GM21717 (cell line): ENCODE results near the gene C22orf31.

Source experiments
- ATAC-seq: cut with Tn5 transposase; IDR thresholded peaks from one replicate; pipeline ENCODE4 v1.9.1; 2021; ENCODE audit warnings: mild to moderate bottlenecking, moderate library complexity; ENCODE audit not compliant: unreplicated experiment

The C22orf31 gene

DNA sequence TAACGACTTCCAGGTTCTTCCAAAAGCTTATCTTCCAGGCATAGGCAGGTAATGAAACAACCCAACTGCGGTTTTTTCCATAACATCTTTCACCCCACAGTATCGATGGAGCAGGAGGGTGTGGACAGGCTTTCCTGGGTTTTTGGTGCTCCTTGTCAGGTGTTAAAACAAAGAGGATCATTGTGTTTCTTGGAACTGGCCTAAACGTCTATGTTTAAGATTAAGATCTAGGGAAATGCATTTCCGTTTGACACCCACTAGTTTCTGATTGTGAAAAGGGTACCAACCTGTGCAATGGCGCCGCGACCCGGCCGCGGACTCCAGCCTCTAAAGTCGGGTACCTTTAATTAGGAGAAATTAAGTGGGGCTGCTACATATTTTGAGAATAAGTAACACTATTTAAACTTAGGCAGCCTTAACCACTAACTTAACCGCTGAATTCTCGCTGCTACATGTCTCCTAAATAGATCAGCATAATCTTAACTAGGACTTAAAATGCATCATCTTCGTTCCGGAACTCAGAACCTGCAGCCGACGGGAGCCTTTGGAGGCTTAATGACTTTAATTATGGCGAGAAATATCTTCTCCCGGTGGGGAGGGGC is 31.5 kb downstream of the C22orf31 start:
- no peak for ATAC-seq

DNA sequence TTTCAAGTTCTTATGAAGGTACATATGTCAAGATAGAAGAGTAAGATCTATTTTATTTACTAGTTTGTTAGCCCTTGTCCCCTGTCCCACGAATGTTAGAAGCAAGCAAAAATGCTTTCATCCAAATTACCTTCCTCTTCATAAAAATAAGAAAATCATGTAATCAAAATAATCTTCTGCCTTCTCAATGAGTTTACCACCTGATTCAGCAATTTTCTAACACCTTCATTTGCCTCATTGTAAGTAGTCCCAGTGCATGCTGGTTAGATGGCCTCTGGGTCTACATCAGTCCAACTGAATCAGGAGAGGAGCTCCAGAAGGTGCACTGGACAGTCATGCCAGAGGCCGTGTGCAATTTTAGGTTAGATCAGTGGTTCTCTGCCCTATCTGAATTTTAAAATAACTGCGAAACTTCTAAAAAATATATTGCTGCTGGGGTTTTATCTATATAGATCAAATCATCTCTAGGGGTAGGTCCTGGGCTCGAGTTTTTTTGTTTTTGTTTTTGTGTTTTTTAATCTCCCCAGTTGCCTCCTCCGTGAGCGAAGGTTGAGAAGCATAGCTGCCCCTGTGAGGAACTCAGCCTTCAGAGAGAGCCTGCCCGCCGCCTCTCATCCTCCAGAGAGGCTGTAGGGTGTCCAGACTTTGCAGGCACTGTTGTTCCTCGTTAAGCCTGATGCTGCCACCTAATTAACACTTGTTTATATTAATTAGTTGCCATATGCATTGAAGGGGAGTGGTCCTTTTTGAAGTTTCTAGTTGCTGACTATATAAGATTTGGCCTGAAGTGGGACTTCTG is 32.2 kb downstream of the C22orf31 start:
- ATAC-seq: no peak

DNA sequence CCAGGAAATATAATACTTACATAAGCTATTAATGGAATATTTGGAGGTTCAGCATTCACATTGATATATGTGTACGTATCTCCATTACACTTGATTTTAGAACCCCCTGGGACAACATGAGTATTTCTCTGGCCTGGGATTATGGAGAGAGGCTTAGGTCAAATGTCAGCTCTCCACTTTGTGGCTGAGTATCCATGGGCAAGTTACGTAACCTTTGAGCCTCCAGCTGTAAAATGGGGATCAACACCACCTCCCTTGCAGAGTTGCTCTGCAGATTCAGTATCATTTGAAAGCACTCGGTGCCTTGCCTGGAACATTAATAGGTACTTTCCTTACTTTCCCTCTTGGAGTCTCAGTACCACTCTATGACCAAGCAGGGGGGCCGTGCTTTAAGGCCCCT is 33.2 kb downstream of the C22orf31 start:
- ATAC-seq: no peak

DNA sequence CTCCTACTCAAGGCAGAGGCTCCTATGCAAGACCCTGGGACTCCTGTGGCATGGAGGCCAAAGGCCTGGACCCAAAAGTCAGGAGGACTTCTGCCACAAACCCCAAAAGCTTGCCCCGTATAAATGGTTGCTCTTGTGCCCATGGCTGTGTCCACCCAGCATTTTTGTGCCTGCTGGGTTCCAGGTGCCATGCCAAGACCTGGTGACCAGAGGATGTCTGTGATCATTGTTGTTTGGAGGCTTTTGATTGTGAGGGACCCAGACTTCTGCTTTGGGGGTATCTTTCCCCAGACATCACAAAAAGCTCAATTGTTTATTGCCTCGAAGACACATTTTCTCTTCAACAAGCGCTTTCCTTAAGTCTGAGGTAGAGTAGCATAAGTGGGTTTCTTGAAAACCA is 35.1 kb downstream of the C22orf31 start:
- no peak for ATAC-seq

DNA sequence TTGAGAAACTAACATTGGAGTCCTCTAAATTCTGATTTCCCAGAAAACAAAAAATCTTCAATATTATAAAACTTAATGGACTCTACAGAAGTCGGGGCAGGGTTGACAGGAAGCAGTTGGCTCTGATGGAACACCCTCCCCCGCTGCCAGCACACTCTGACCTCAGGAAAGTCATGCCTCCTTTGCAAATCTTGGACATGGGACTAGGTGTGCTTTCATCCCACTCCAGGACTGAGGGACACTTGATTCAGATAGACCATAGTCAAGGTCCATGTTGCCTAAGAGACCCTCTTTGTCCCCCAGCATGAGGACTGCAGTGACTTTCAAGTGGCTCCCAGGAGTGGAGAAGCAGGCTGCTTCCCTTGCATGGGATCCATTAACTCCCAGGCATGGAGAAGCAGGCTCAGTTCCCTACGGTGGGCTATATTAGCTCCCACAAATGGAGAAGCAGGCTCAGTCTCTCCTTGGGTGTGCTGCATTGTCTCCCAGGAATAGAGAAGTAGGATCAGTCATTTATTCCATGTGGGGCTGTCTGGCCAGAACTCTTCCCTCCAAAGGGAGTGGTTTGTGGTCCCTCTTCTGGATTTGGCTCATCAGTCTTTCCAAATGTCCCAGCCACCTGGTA is 38.3 kb downstream of the C22orf31 start:
- no peak for ATAC-seq

DNA sequence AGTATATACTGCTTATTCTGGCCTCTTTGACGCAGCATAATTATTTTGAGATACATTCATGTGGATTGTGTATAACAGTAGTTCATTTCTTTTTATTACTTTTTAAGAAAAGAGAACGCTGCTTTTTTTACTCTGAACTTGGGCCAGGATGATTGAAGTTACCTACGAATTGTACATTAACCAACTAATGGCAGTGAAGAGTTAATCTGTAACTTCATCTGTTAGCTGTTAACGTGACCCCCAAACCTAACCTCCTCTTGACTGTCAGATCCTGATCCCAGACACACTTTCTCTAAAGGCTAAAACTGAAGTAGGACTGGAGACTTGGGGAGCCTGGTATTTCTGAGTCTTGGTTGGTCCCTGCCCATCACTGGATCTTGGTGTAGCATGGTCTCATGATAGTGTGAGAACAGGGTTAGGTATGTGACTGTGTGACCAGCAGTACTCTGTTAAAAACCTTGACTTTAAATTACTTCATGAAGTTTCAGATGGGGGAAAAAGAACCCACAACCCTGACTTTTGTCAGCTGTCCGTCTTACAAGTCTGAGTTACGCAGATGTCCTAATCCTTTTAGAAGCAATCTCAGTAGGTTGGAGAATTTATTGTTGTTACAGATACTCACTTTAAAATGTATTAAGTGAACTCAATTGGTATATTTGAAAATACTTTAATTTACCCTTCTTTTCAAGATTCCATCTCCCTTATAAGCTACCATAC is 39.4 kb downstream of the C22orf31 start:
- no peak for ATAC-seq

DNA sequence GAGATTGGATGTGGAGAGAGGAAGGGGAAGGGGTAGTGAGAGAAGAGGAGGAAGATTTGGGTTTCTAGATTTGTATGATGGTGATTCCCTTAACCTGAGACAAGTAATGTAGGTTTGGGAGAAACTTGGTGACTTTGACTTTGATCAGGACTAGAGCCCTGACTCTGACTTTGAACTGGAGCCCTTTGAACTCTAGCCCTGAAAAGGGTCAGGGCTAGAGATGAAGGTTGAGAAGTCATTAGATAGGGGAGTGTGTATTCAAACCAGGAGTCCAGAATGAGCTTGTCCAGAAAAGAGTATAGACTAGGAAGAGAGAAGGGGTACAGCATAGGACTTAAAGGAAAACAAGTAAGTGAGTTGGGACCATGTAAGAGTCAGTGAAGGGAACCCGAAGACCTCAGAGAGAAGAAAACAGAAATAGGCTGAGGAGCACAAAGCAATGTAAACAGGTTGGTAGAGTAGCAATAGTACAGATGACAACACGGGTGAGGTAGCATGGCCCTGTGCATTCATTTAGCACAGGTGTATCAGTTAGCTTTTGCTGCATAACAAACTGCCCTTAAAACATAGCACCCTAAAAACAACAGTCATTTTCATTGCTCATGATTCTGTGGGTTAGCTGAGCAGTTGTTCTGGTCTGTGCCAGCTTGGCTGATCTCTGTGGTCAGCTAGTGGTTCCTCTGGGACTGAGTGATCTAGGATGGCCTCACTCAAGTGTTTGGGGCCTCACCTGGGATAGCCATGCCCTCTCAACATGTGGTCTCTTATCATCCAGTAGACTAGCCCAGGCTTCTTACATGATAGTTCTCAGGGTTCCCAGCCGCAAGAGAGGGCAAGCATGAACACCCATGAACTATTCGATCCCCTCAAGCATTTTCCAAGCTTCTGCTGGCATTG is 43.1 kb downstream of the C22orf31 start:
- no peak for ATAC-seq

DNA sequence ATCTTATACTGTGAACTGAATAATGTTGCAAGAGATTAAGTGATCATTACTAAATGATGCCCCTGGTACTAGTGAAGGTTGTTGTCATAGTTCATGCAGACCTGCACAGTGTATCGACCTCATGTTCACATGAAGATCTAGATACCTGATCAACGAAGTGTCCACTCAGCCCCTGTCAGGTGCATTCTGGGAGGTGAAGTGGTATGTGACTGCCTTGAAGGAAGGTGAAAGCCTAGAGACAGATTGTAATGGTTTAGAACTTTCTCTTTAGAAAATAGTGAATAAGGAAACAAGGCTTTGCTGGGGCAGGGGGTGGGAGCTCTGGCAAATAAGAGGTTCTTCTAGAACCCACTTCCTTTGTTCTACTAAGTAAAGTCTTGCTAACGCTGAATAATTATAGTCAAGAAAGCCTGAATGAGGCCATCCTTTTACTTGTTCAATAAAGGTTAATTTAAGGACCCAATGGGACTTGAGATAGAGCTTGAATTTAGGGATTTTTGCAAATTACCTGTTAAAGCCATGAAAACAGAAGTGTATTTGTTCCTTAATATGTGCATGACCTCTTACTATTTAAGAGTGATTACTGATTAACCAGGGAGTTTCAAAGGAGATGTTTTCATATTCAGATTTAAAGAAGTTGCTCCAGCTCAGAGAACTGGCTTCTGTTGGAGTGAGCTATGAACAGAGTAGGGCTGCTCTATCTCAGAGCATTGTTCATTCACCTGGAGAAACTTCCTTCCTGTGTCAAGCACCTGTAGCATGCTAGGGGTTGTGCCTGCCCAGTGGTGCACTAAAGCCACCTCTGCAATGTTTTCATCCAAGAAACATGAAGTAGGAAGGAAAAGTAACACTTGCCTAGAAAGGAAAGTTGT is 45.3 kb downstream of the C22orf31 start:
- ATAC-seq: no peak

DNA sequence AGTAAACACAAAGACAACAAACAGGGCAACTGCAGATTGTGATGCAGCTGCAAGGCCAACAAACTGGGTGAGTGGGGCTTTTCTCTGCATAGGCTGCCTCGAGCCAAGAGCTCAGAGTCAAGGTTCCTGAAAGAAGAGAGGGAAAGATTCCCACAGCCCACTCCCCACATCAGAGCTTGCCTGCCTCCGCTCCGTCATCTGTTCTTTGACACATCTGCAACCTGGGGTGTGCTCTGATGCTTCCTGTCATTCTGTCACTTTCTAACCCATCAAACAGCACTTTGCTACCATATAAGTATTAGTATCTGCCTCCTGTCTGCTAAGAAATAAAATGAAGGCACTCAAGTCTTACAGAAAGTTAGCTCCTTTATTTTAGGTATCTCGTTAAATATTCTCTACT is 46.9 kb downstream of the C22orf31 start:
- ATAC-seq: no peak

DNA sequence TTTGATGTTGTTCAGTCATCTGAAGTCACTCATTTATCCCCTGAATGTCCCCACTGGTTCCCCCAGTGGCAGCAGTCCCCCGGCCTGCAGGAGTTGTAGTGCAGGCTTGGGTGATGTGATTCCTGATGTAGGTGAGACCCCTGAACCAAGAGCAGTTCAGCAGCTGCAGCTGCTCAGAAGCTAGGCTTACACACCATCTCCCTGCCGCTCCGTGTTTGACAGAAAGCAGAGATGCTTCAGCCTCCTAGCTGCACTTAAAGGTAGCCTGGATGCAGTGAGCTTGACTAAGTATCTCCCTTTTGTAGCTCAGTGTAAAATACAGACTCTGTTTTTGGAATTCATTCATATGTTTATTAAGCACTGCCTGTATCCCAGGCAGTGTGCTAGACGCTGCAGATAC is 47.3 kb downstream of the C22orf31 start:
- no peak for ATAC-seq

DNA sequence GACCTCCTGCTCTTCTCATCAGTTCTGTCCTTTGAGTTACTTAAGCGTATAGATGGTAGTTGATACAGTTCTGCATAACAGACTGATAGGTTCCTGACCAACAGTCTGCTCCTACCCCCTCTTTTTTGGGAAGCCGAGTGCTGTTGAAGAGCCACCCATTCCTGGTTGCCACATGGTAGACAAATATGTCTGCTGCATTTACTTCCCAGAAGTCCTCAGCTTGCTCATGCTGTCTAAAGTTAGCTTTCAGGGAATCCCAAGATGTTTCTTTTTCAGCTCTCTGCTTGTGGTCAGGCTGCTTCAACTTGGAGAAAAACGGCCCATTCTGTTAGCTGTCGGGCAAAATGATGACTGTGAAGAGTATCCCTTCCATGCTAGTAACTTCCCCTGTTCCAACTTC is 48.7 kb downstream of the C22orf31 start:
- ATAC-seq: no peak

DNA sequence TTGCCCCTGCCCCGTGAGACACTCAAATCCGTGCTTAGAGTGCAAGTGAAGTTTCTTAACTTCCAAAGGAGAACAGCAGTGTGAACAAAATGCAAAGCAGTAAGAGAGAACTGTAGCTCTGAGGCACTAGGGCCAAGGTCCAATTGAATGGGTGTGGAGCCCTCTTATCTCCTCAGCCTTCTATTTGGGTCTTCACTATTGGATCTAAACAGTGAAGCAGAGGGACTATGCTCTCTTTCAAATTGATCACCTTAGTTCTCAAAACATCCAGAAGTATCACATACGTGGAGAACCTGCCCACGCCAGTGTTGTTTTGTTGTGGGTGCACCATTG is 49.6 kb downstream of the C22orf31 start:
- ATAC-seq: no peak

DNA sequence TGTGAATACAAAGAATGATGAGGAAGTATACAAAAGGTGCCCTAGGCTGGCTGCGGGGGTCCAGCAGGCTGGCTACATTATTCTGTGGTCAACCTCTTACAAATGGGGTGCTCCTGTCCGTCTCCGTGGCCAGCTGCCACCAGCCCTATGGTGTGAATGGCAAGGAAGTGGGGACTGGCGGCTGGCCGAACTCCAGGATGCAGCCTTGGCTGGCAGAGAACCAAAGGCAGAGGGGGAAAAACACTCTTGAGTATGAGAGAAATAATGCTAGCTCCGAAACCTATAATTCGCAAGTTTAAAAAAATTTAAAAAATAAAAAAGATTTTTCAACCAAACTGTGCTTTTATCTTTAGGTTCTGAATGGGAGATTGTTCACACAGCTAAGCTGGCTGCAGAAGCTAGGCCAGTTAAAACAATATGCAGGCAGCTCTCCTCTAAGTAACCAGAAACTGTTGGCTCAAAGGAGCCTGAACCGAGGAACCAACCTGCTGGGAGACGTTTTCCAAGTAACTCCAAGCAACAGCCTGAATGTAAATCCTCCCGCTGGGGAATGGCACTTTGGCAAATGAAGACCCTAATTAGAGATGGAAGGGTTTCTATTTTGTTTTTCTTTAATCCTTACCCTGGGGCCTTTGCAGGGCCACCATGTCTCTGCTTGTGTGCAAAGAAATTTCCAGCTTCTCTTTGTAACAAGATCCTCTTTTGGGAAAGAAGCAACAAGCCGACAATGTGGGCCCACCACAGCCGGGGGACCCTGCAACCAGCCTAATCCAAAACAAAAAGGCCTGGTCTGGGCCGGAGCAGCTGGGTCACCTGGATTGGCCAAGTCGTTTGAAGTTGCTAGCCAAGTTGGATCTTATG is 50.2 kb downstream of the C22orf31 start:
- ATAC-seq: no peak

DNA sequence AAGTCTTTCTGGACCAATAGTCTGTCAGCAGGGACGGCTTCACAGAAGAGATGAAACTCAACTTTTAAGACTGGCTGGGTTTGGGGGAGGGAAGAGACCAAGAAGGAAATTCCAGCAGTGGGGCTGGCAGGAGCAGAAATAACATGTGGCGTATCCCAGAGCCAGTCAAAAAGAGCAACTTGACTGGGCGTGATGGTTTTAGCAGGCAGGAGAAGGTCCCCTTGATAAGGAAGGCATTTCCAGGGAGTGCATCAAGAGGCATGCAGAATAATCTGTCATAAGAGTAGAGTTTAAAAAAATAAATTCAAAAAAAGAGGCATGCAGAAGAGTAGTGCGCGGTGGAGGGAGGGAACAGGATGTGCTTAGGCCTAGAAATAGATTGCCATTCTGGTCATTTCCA is 52.5 kb downstream of the C22orf31 start:
- ATAC-seq: no peak
